Spleen (tissue), 7 donors: ENCODE measurements around the gene TADA2B.

ENCODE experiments used
- POLR2AphosphoS5 ChIP-seq, 3 donors: sonication (generic); formaldehyde crosslinking; IDR thresholded peaks; one replicate each; pipeline ENCODE4 v1.5.1; 2017; ENCODE audit warnings: antibody characterized with exemption in 3 of 3
- TF ChIP-seq, protein P1 (sequence below), 11 experiments: fragments of 200-600 bp in 7 of 11; fragments of 450-650 bp in 4 of 11; sonication (generic) in 4 of 11; IDR thresholded peaks in 8 of 11; conservative IDR thresholded peaks in 3 of 11; 1 replicate in 7 of 11; 2 replicates in 4 of 11; pipeline versions ENCODE4 v1.4.0 to v1.8.0; 2016 to 2021; ENCODE audit warnings: antibody characterized with exemption in 11 of 11, inconsistent platforms in 4 of 11, mild to moderate bottlenecking in 1 of 11
- donor health status: DM: no; HTN: no; CAD: no; lungs with moderate emphysema.
- donor health status: DM: no; HTN: no; CAD: no.
- donor health status: DM: no; HTN: no; CAD: no.

DNA sequence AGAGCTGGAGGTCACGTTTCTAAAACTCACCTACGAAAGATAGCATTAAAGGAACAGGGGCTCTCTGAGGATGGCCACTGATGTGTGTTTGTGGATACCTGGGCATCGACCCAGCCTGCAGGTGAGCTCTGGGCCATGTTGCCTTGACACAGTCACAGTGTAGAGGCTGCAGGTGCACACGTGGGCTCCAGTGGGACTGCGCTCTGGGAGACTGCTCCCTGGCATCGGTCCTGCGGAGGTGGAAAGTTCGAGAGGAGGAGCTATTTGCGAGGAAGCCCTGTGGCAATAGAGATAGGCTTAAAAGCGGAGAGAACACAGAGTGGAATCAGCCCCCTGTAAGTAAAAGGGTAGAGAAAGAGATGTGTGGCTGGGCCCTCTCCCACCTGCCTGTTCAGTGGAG lies 12.3 kb upstream of the TADA2B start:
- TF ChIP-seq, protein P1, sequence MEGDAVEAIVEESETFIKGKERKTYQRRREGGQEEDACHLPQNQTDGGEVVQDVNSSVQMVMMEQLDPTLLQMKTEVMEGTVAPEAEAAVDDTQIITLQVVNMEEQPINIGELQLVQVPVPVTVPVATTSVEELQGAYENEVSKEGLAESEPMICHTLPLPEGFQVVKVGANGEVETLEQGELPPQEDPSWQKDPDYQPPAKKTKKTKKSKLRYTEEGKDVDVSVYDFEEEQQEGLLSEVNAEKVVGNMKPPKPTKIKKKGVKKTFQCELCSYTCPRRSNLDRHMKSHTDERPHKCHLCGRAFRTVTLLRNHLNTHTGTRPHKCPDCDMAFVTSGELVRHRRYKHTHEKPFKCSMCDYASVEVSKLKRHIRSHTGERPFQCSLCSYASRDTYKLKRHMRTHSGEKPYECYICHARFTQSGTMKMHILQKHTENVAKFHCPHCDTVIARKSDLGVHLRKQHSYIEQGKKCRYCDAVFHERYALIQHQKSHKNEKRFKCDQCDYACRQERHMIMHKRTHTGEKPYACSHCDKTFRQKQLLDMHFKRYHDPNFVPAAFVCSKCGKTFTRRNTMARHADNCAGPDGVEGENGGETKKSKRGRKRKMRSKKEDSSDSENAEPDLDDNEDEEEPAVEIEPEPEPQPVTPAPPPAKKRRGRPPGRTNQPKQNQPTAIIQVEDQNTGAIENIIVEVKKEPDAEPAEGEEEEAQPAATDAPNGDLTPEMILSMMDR (IDR thresholded peaks at IDR 0.05 in 8 of 11, conservative IDR thresholded peaks at IDR 0.05 in 3 of 11): no peak
- peak in 1 of 3 donors; percentile 46 for TF ChIP-seq POLR2AphosphoS5 (IDR thresholded peaks at IDR 0.05)
